Body of pancreas (tissue), 4 donors: ENCODE results near the gene TOMT.

Experiments used
- POLR2A ChIP-seq, 3 donors: fragments of 450-650 bp; IDR thresholded peaks; one replicate each; pipeline ENCODE4 v1.6.1; 2016; ENCODE audit warnings: antibody characterized with exemption in 3 of 3, mild to moderate bottlenecking in 2 of 3
- TF ChIP-seq, protein P1 (sequence below), 7 experiments: fragments of 450-650 bp in 4 of 7; fragments of 200-600 bp in 3 of 7; sonication (generic) in 3 of 7; IDR thresholded peaks; one replicate each; pipeline ENCODE4 v1.5.1; 2016 to 2019; ENCODE audit warnings: antibody characterized with exemption in 7 of 7

DNA sequence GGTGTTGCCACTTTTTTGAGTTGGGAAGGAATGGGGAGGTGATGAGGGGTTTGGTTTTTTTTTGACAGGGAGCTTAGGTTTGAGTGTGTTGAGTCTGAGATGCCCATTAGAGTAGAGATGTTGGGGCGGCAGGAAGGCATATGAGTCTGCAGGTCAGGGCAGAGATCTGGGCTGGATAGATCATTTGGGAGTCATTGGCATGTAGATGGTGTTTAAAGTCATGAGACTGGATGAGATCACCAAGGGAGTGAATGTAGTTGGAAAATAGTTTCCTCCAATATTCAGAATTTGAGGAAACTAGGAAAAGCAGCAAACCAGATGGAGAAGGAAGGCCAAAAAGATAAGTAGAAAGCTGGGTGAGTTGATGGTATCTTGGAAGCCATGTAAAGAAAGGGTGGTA, 8.8 kb downstream of the TOMT start:
- TF ChIP-seq, protein P1, sequence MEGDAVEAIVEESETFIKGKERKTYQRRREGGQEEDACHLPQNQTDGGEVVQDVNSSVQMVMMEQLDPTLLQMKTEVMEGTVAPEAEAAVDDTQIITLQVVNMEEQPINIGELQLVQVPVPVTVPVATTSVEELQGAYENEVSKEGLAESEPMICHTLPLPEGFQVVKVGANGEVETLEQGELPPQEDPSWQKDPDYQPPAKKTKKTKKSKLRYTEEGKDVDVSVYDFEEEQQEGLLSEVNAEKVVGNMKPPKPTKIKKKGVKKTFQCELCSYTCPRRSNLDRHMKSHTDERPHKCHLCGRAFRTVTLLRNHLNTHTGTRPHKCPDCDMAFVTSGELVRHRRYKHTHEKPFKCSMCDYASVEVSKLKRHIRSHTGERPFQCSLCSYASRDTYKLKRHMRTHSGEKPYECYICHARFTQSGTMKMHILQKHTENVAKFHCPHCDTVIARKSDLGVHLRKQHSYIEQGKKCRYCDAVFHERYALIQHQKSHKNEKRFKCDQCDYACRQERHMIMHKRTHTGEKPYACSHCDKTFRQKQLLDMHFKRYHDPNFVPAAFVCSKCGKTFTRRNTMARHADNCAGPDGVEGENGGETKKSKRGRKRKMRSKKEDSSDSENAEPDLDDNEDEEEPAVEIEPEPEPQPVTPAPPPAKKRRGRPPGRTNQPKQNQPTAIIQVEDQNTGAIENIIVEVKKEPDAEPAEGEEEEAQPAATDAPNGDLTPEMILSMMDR (IDR thresholded peaks at IDR 0.05): no peak
- no peak for TF ChIP-seq POLR2A (IDR thresholded peaks at IDR 0.05)
